ENCODE data around the gene ANKRD6.

The ANKRD6 gene

GRCh38 chr6:89404512-89404911, 28.4 kb upstream of the ANKRD6 start:
- H3K27ac ChIP-seq (ENCODE audit: low read depth, low read length): no peak overlapping the region
- no peak overlapping the region for H3K4me3 ChIP-seq (ENCODE audit: insufficient read depth, low read length, poor library complexity, severe bottlenecking)
- no peaks in the 10 kb centered on the region for H3K36me3 ChIP-seq (ENCODE audit: low read length)
- H3K9ac ChIP-seq (ENCODE audit: low read length): no peak overlapping the region
- no peaks in the 10 kb centered on the region for H3K27me3 ChIP-seq (ENCODE audit: low read length)
- H3K9me3 ChIP-seq (ENCODE audit: insufficient read depth, low read length): no peaks in the 10 kb centered on the region
- peaks cover 4% of the 10 kb centered on the region; the same call in 1 of the 2 replicates for H3F3A ChIP-seq (ENCODE audit: insufficient read depth)
- H3K9me2 ChIP-seq (replicated peaks; ENCODE audit: insufficient read depth, low read length): no peaks in the 10 kb centered on the region
- no peaks in the 10 kb centered on the region; the same call in 1 of the 2 replicates for H4K20me1 ChIP-seq (ENCODE audit: low read depth, low read length)
- peaks cover 95% of the 10 kb centered on the region for H3K79me2 ChIP-seq (ENCODE audit: insufficient read depth, low read length)
- no peak overlapping the region for H3K4me2 ChIP-seq (ENCODE audit: low read depth, low read length, poor library complexity, severe bottlenecking)
- no peak for TF ChIP-seq EZH2phosphoT487 (conservative IDR thresholded peaks at IDR 0.05; ENCODE audit: low read length)
- TF ChIP-seq, protein P1, sequence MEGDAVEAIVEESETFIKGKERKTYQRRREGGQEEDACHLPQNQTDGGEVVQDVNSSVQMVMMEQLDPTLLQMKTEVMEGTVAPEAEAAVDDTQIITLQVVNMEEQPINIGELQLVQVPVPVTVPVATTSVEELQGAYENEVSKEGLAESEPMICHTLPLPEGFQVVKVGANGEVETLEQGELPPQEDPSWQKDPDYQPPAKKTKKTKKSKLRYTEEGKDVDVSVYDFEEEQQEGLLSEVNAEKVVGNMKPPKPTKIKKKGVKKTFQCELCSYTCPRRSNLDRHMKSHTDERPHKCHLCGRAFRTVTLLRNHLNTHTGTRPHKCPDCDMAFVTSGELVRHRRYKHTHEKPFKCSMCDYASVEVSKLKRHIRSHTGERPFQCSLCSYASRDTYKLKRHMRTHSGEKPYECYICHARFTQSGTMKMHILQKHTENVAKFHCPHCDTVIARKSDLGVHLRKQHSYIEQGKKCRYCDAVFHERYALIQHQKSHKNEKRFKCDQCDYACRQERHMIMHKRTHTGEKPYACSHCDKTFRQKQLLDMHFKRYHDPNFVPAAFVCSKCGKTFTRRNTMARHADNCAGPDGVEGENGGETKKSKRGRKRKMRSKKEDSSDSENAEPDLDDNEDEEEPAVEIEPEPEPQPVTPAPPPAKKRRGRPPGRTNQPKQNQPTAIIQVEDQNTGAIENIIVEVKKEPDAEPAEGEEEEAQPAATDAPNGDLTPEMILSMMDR (IDR thresholded peaks at IDR 0.05; ENCODE audit: insufficient read depth, low read length, poor library complexity, severe bottlenecking): no peak
- no peak overlapping the region for H2AFZ ChIP-seq (ENCODE audit: low read depth, low read length, severe bottlenecking)

DNA sequence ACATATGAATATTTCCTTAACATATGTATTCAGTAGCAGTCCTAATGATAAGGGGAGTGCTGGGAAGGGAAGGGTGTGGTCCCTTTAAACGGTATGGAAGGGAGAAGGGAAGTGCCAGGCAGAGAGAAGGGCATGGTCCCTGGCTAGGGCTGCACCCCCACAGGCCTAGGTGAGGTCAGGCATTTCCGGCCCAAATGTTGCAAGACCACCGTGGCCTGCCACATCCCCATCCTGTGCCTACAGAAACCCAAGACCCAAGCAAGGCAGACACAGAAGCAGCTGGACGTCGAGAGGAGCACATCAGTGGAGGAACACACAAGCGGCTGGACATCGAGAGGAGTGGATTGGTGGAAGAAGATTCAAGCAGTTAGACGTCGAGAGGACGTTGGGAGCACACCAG, 26.8 kb upstream of the ANKRD6 start:
- Histone ChIP-seq H4K20me1 (ENCODE audit: low read depth, low read length) (no peaks in the 10 kb centered on the region; the same call in 1 of the 2 replicates), H3K36me3 (ENCODE audit: low read length) (no peaks in the 10 kb centered on the region), H3K9ac (ENCODE audit: low read length) (no peak overlapping the region), H3K9me2 (replicated peaks; ENCODE audit: insufficient read depth, low read length) (no peaks in the 10 kb centered on the region), H3K27ac (ENCODE audit: low read depth, low read length) (no peak overlapping the region), H3K4me3 (ENCODE audit: insufficient read depth, low read length, poor library complexity, severe bottlenecking) (no peak overlapping the region), H3K27me3 (ENCODE audit: low read length) (no peaks in the 10 kb centered on the region), H3F3A (ENCODE audit: insufficient read depth) (peaks cover 19% of the 10 kb centered on the region), H3K79me2 (ENCODE audit: insufficient read depth, low read length) (peaks cover 95% of the 10 kb centered on the region), H3K4me2 (ENCODE audit: low read depth, low read length, poor library complexity, severe bottlenecking) (no peak overlapping the region), H2AFZ (ENCODE audit: low read depth, low read length, severe bottlenecking) (no peak overlapping the region), H3K9me3 (ENCODE audit: insufficient read depth, low read length) (no peaks in the 10 kb centered on the region)
- TF ChIP-seq EZH2phosphoT487 (conservative IDR thresholded peaks at IDR 0.05; ENCODE audit: low read length): no peak
- TF ChIP-seq, protein P1 (IDR thresholded peaks at IDR 0.05; ENCODE audit: insufficient read depth, low read length, poor library complexity, severe bottlenecking): no peak

DNA sequence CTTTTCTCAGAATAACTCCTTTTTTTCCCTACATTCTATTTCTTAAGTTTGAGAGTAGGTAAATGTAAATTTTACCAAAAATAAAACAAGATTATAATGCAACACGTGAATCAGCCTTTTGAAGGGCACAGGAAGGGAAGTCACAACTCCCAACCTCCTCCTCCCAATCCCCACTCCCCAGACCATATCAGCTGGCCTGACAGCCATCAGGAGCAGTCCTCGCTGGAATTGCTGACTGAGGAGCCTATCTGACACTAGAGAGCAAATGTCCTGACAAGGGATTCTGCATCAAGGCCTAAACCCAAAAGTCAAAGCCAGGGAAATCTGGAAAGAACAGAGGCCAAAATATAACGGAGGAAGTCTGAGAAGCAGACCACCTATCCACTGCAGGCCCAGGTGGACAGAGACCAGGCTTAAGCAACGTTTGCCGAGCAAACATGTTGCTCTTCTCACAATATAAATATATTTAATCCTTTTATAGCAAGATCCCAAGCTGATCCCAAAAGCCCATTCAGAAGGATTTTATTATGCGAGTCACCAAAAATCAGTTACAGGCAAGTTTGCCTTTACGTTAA, 23.4 kb upstream of the ANKRD6 start:
- Histone ChIP-seq H3K27me3 (ENCODE audit: low read length) (no peaks in the 10 kb centered on the region), H3K79me2 (ENCODE audit: insufficient read depth, low read length) (peaks cover 70% of the 10 kb centered on the region), H3K36me3 (ENCODE audit: low read length) (no peaks in the 10 kb centered on the region), H3F3A (ENCODE audit: insufficient read depth) (peaks cover 21% of the 10 kb centered on the region), H2AFZ (ENCODE audit: low read depth, low read length, severe bottlenecking) (no peak overlapping the region), H3K9me2 (replicated peaks; ENCODE audit: insufficient read depth, low read length) (no peaks in the 10 kb centered on the region), H3K4me2 (ENCODE audit: low read depth, low read length, poor library complexity, severe bottlenecking) (peak overlapping the region; percentile 75), H3K4me3 (ENCODE audit: insufficient read depth, low read length, poor library complexity, severe bottlenecking) (no peak overlapping the region), H4K20me1 (ENCODE audit: low read depth, low read length) (no peaks in the 10 kb centered on the region; the same call in 1 of the 2 replicates), H3K27ac (ENCODE audit: low read depth, low read length) (no peak overlapping the region; the same call in 1 of the 2 replicates), H3K9ac (ENCODE audit: low read length) (no peak overlapping the region), H3K9me3 (ENCODE audit: insufficient read depth, low read length) (no peaks in the 10 kb centered on the region)
- TF ChIP-seq, protein P1 (IDR thresholded peaks at IDR 0.05; ENCODE audit: insufficient read depth, low read length, poor library complexity, severe bottlenecking): no peak
- no peak for TF ChIP-seq EZH2phosphoT487 (conservative IDR thresholded peaks at IDR 0.05; ENCODE audit: low read length)
